Liver (tissue), 9 donors: ENCODE measurements around the gene DGKB. TPM values are rescaled to one million over a fixed set of nuclear protein-coding genes. Genes with fewer than 3 reads are reported as not detected.

Experiments
- DNase-seq: peaks from one replicate; pipeline ENCODE4 v3.0.0-alpha.2; 2017; ENCODE audit warnings: low spot score
- H3K27ac ChIP-seq, 2 donors: one replicate each; pipeline ENCODE4 v1.7.0; 2013; ENCODE audit warnings: inconsistent platforms in 2 of 2, low read length in 2 of 2, control low read depth in 1 of 2, low read depth in 1 of 2, mild to moderate bottlenecking in 1 of 2
- H3K27me3 ChIP-seq, 4 donors: one replicate each; pipeline versions ENCODE4 v1.6.1 to v1.7.0; 2013; ENCODE audit warnings: low read length in 3 of 4, inconsistent platforms in 1 of 4, mild to moderate bottlenecking in 1 of 4, moderate library complexity in 1 of 4; ENCODE audit not compliant: control insufficient read depth in 4 of 4, insufficient read depth in 4 of 4
- H3K36me3 ChIP-seq, 4 donors: one replicate each; pipeline versions ENCODE4 v1.6.1 to v1.7.0; 2013; ENCODE audit warnings: low read length in 3 of 4, mild to moderate bottlenecking in 3 of 4, low read depth in 1 of 4, moderate library complexity in 1 of 4; ENCODE audit not compliant: control insufficient read depth in 4 of 4, insufficient read depth in 3 of 4
- H3K4me1 ChIP-seq, 4 donors: one replicate each; pipeline versions ENCODE4 v1.6.1 to v1.7.0; 2013; ENCODE audit warnings: low read length in 3 of 4, mild to moderate bottlenecking in 3 of 4, moderate library complexity in 1 of 4; ENCODE audit not compliant: control insufficient read depth in 4 of 4, insufficient read depth in 4 of 4
- H3K4me3 ChIP-seq, 3 donors: one replicate each; pipeline versions ENCODE4 v1.6.1 to v1.7.0; 2013; ENCODE audit warnings: low read length in 3 of 3, control low read depth in 1 of 3, low read depth in 1 of 3, mild to moderate bottlenecking in 1 of 3
- H3K9ac ChIP-seq, 2 donors: one replicate each; pipeline ENCODE4 v1.7.0; 2013; ENCODE audit warnings: low read length in 2 of 2, mild to moderate bottlenecking in 2 of 2, moderate library complexity in 2 of 2, control low read depth in 1 of 2, low read depth in 1 of 2
- H3K9me3 ChIP-seq, 4 donors: one replicate each; pipeline versions ENCODE4 v1.6.1 to v1.7.0; 2013; ENCODE audit warnings: low read length in 3 of 4; ENCODE audit not compliant: control insufficient read depth in 4 of 4
- FOXA1 ChIP-seq: IDR thresholded peaks from 2 replicates; pipeline ENCODE4 v1.6.1; 2016; ENCODE audit warnings: antibody characterized with exemption
- GABPA ChIP-seq, 2 donors: IDR thresholded peaks in 1 of 2; conservative IDR thresholded peaks in 1 of 2; 2 replicates each; pipeline ENCODE4 v1.6.1; 2016; ENCODE audit warnings: antibody characterized with exemption in 2 of 2, mild to moderate bottlenecking in 1 of 2, moderate library complexity in 1 of 2
- HNF4A ChIP-seq, 2 donors: conservative IDR thresholded peaks; 2 replicates each; pipeline ENCODE4 v1.6.1; 2016; ENCODE audit warnings: antibody characterized with exemption in 2 of 2, mild to moderate bottlenecking in 2 of 2
- JUND ChIP-seq, 2 donors: IDR thresholded peaks; 2 replicates each; pipeline ENCODE4 v1.6.1; 2016; ENCODE audit warnings: antibody characterized with exemption in 2 of 2
- NR2F2 ChIP-seq: IDR thresholded peaks from 2 replicates; pipeline ENCODE4 v1.6.1; 2016; ENCODE audit warnings: antibody characterized with exemption
- RXRA ChIP-seq, 2 donors: IDR thresholded peaks; 2 replicates each; pipeline ENCODE4 v1.6.1; 2017 to 2018; ENCODE audit warnings: antibody characterized with exemption in 2 of 2, mild to moderate bottlenecking in 1 of 2
- SP1 ChIP-seq: IDR thresholded peaks from 2 replicates; pipeline ENCODE4 v1.6.1; 2018; ENCODE audit warnings: antibody characterized with exemption, mild to moderate bottlenecking
- YY1 ChIP-seq: IDR thresholded peaks from 2 replicates; pipeline ENCODE4 v1.6.1; 2016; ENCODE audit warnings: antibody characterized with exemption, mild to moderate bottlenecking
- WGBS: extraction: QIAGEN DNeasy Blood & Tissue Kit; methylation state at CpG from one replicate; pipeline ENCODE4 v1.1.7; 2013; 5-methylcytosine and 5-hydroxymethylcytosine counted together
- polyA plus RNA-seq, 2 donors: library from polyadenylated mRNA; stranded (reverse) in 1 of 2; unstranded in 1 of 2; fragments of 200-250 nt in 1 of 2; fragments of >200 nt in 1 of 2; fragmentation: Nextera tagmentation in 1 of 2; extraction: Ambion mirVana in 1 of 2; gene quantifications; one replicate each; pipeline versions ENCODE4 v1.2.1 to v1.2.3, GENCODE V29; 2013 to 2015
- total RNA-seq, 2 donors: library from RNA; depleted of rRNA; stranded (reverse); fragments of >200 nt; gene quantifications; one replicate each; pipeline ENCODE4 v1.2.3, GENCODE V29; 2014
- TF ChIP-seq, protein P1 (sequence below): IDR thresholded peaks from 2 replicates; pipeline ENCODE4 v1.6.1; 2016; ENCODE audit warnings: antibody characterized with exemption
- TF ChIP-seq, protein P2 (sequence below): IDR thresholded peaks from 2 replicates; pipeline ENCODE4 v1.6.1; 2016; ENCODE audit warnings: antibody characterized with exemption, mild to moderate bottlenecking
- TF ChIP-seq, protein P3 (sequence below): IDR thresholded peaks from 2 replicates; pipeline ENCODE4 v1.6.1; 2016; ENCODE audit warnings: antibody characterized with exemption
- TF ChIP-seq, protein P4 (sequence below): IDR thresholded peaks from 2 replicates; pipeline ENCODE4 v1.6.1; 2016; ENCODE audit warnings: antibody characterized with exemption
- TF ChIP-seq, protein P5 (sequence below): fragments of 150-350 bp; IDR thresholded peaks from 2 replicates; pipeline ENCODE4 v1.5.1; 2017; ENCODE audit warnings: improper control_type of control experiment, low read depth, low read length; ENCODE audit not compliant: missing input control
- donor health status: healthy.
- donor health status: healthy.
- donor health status: healthy.
- donor health status: healthy.
- donor health status: healthy.

Gene DGKB
- total RNA-seq (under 1 TPM; 0.09 to 0.42 TPM), polyA plus RNA-seq (not detected)

DNA sequence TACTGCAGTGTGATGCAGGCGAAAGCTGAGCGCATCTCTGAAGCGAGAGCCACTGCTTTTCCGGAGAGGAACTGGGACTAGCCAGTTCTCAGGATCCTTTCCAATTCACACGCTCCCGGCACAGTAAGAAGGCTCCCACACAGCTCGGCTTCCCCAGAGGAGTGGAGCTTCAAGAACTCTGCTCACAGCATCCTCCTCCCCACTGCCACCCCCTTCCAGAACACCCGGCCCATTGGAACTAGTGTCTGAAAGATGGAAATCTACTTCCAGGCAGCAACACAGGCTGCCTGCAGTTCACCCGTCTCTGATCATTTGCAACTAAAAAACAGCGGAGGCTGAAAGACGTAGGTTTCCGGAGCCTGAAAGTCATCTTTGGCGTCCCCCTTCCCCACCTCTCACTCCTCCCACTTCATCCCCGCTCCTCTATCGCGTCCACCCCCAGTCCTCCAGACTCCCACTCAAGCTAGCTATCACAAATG is at the start of gene DGKB:
DGKB (minus strand) TSS at position 163 of the 479 bp plus-strand sequence.
- peaks cover 0 to 3% (median 0%) of the 10 kb centered on the region in 4 donors for H3K4me1 ChIP-seq
- no peak for TF ChIP-seq GABPA (IDR thresholded peaks at IDR 0.05 in 1 of 2, conservative IDR thresholded peaks at IDR 0.05 in 1 of 2)
- TF ChIP-seq, protein P1, sequence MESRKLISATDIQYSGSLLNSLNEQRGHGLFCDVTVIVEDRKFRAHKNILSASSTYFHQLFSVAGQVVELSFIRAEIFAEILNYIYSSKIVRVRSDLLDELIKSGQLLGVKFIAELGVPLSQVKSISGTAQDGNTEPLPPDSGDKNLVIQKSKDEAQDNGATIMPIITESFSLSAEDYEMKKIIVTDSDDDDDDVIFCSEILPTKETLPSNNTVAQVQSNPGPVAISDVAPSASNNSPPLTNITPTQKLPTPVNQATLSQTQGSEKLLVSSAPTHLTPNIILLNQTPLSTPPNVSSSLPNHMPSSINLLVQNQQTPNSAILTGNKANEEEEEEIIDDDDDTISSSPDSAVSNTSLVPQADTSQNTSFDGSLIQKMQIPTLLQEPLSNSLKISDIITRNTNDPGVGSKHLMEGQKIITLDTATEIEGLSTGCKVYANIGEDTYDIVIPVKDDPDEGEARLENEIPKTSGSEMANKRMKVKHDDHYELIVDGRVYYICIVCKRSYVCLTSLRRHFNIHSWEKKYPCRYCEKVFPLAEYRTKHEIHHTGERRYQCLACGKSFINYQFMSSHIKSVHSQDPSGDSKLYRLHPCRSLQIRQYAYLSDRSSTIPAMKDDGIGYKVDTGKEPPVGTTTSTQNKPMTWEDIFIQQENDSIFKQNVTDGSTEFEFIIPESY = no peak
- TF ChIP-seq, protein P2, sequence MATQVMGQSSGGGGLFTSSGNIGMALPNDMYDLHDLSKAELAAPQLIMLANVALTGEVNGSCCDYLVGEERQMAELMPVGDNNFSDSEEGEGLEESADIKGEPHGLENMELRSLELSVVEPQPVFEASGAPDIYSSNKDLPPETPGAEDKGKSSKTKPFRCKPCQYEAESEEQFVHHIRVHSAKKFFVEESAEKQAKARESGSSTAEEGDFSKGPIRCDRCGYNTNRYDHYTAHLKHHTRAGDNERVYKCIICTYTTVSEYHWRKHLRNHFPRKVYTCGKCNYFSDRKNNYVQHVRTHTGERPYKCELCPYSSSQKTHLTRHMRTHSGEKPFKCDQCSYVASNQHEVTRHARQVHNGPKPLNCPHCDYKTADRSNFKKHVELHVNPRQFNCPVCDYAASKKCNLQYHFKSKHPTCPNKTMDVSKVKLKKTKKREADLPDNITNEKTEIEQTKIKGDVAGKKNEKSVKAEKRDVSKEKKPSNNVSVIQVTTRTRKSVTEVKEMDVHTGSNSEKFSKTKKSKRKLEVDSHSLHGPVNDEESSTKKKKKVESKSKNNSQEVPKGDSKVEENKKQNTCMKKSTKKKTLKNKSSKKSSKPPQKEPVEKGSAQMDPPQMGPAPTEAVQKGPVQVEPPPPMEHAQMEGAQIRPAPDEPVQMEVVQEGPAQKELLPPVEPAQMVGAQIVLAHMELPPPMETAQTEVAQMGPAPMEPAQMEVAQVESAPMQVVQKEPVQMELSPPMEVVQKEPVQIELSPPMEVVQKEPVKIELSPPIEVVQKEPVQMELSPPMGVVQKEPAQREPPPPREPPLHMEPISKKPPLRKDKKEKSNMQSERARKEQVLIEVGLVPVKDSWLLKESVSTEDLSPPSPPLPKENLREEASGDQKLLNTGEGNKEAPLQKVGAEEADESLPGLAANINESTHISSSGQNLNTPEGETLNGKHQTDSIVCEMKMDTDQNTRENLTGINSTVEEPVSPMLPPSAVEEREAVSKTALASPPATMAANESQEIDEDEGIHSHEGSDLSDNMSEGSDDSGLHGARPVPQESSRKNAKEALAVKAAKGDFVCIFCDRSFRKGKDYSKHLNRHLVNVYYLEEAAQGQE = no peak
- H3K4me3 ChIP-seq = no peak within 1 kb of the TSS
- WGBS = 9% methylated on average over 16 of the region's 16 CpGs
- no peaks in the 10 kb centered on the region for H3K36me3 ChIP-seq
- H3K9ac ChIP-seq = no peak within 1 kb of the TSS
- no peaks in the 10 kb centered on the region for H3K9me3 ChIP-seq
- no peaks in the 10 kb centered on the region for H3K27me3 ChIP-seq
- H3K27ac ChIP-seq = no peak within 1 kb of the TSS
- DNase-seq = no peak

DNA sequence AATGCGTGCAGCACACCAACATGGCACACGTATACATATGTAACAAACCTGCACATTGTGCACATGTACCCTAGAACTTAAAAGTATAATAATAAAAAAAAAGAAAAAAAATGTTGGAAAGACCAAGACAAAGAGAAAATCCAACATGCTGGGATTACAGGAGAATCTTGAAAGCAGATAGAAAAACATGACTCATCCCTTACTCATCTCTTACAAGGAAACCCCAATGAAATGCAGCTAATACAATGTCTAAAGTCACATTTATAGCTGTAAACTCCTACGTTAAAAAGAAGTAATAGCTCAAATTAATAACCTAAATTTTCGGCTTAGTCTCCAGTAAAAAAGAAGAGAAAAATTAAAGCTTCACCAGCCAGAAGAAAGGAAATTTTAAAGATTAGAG is 47.5 kb upstream of the DGKB start:
- 72% methylated on average over 4 of the region's 4 CpGs for WGBS
- H3K27ac ChIP-seq = no peak overlapping the region
- no peaks in the 10 kb centered on the region for H3K4me1 ChIP-seq
- no peaks in the 10 kb centered on the region for H3K27me3 ChIP-seq
- DNase-seq = no peak
- TF ChIP-seq, protein P3, sequence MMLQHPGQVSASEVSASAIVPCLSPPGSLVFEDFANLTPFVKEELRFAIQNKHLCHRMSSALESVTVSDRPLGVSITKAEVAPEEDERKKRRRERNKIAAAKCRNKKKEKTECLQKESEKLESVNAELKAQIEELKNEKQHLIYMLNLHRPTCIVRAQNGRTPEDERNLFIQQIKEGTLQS = no peak
- TF ChIP-seq SP1 (no peak), YY1 (no peak)
- H3K9me3 ChIP-seq = no peaks in the 10 kb centered on the region
- H3K4me3 ChIP-seq = no peak overlapping the region
- no peaks in the 10 kb centered on the region for H3K36me3 ChIP-seq
- no peak overlapping the region for H3K9ac ChIP-seq

DNA sequence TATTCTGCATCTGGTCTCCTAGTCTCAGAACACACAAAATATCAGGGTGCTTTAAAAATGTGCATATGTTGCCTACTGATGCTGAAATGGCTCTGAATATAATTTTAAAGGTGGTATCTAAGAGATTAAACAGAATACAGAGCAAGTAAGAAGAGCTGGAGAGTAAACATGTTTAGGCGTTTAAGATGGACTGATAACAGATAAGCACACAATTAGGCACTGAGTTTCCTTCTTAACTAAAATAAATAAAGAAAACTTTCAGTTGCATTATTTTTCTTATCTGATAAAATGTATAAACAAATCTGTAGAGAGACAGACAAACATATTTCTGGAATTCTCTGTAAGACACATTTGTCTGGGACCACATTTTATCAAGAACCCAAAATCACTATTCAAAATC is 35.6 kb upstream of the DGKB start:
- DNase-seq = no peak
- H3K9ac ChIP-seq = no peak overlapping the region
- H3K9me3 ChIP-seq = no peaks in the 10 kb centered on the region
- H3K27me3 ChIP-seq = no peaks in the 10 kb centered on the region
- H3K36me3 ChIP-seq = no peaks in the 10 kb centered on the region
- no peak overlapping the region for H3K27ac ChIP-seq
- H3K4me1 ChIP-seq = no peaks in the 10 kb centered on the region
- WGBS = 57% methylated on average over 1 of the region's 1 CpG
- TF ChIP-seq, protein P3 = no peak
- TF ChIP-seq HNF4A (conservative IDR thresholded peaks at IDR 0.05) (no peak), JUND (IDR thresholded peaks at IDR 0.05) (no peak), SP1 (no peak), RXRA (IDR thresholded peaks at IDR 0.05) (no peak), FOXA1 (no peak), NR2F2 (no peak)
- TF ChIP-seq, protein P4, sequence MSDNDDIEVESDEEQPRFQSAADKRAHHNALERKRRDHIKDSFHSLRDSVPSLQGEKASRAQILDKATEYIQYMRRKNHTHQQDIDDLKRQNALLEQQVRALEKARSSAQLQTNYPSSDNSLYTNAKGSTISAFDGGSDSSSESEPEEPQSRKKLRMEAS = no peak
- TF ChIP-seq, protein P5, sequence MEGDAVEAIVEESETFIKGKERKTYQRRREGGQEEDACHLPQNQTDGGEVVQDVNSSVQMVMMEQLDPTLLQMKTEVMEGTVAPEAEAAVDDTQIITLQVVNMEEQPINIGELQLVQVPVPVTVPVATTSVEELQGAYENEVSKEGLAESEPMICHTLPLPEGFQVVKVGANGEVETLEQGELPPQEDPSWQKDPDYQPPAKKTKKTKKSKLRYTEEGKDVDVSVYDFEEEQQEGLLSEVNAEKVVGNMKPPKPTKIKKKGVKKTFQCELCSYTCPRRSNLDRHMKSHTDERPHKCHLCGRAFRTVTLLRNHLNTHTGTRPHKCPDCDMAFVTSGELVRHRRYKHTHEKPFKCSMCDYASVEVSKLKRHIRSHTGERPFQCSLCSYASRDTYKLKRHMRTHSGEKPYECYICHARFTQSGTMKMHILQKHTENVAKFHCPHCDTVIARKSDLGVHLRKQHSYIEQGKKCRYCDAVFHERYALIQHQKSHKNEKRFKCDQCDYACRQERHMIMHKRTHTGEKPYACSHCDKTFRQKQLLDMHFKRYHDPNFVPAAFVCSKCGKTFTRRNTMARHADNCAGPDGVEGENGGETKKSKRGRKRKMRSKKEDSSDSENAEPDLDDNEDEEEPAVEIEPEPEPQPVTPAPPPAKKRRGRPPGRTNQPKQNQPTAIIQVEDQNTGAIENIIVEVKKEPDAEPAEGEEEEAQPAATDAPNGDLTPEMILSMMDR = no peak
- TF ChIP-seq, protein P2 = no peak
- no peak overlapping the region for H3K4me3 ChIP-seq
